Mesenchymal stem cell (in vitro differentiated cells and primary cell): Measurements from ENCODE around the gene OST4.

ENCODE experiments used
- DNase-seq: peaks from one replicate; pipeline ENCODE4 v3.0.0-alpha.2; 2013
- H2AFZ ChIP-seq: one replicate; pipeline ENCODE4 v1.6.1; 2013; ENCODE audit warnings: low read depth, mild to moderate bottlenecking, control low read depth, inconsistent platforms, low read length, moderate library complexity
- H2AK5ac ChIP-seq: 2 replicates; pipeline ENCODE4 v1.6.1; 2013; ENCODE audit warnings: low read length, moderate library complexity, mild to moderate bottlenecking, inconsistent platforms; ENCODE audit not compliant: severe bottlenecking
- H2BK120ac ChIP-seq: one replicate; pipeline ENCODE4 v1.6.1; 2013; ENCODE audit warnings: low read depth, mild to moderate bottlenecking, inconsistent platforms, low read length, moderate library complexity
- H2BK12ac ChIP-seq, 2 experiments: one replicate each; pipeline ENCODE4 v1.6.1; 2013; ENCODE audit warnings: inconsistent platforms in 2 of 2, low read length in 2 of 2, mild to moderate bottlenecking in 2 of 2, moderate library complexity in 2 of 2, control low read depth in 1 of 2
- H2BK15ac ChIP-seq: one replicate; pipeline ENCODE4 v1.6.1; 2013; ENCODE audit warnings: mild to moderate bottlenecking, low read depth, inconsistent platforms; ENCODE audit not compliant: poor library complexity, severe bottlenecking
- H2BK5ac ChIP-seq: 2 replicates; pipeline ENCODE4 v1.6.1; 2013; ENCODE audit warnings: low read depth, mild to moderate bottlenecking, low read length, control low read depth, inconsistent platforms; ENCODE audit not compliant: poor library complexity, severe bottlenecking
- H3K14ac ChIP-seq, 2 experiments: one replicate each; pipeline ENCODE4 v1.6.1; 2013; ENCODE audit warnings: inconsistent platforms in 2 of 2, low read length in 2 of 2, control low read depth in 1 of 2, mild to moderate bottlenecking in 1 of 2, moderate library complexity in 1 of 2
- H3K18ac ChIP-seq, 2 experiments: one replicate each; pipeline ENCODE4 v1.6.1; 2013; ENCODE audit warnings: inconsistent platforms in 2 of 2, low read length in 2 of 2, control low read depth in 1 of 2, low read depth in 1 of 2, mild to moderate bottlenecking in 1 of 2
- H3K23ac ChIP-seq, 2 experiments: one replicate each; pipeline ENCODE4 v1.6.1; 2013; ENCODE audit warnings: inconsistent platforms in 2 of 2, low read length in 2 of 2, mild to moderate bottlenecking in 2 of 2, moderate library complexity in 2 of 2, control low read depth in 1 of 2
- H3K27ac ChIP-seq: 2 replicates; pipeline ENCODE4 v1.5.1; 2013; ENCODE audit warnings: mild to moderate bottlenecking, moderate library complexity, low read length, control low read depth, inconsistent platforms; ENCODE audit not compliant: poor library complexity, severe bottlenecking
- H3K27me3 ChIP-seq, 2 experiments: 2 replicates each; pipeline versions ENCODE4 v1.6.1 to v1.7.0; 2013; ENCODE audit warnings: low read length in 2 of 2, mild to moderate bottlenecking in 2 of 2, moderate library complexity in 2 of 2, control low read depth in 1 of 2, inconsistent platforms in 1 of 2; ENCODE audit not compliant: control insufficient read depth in 1 of 2, insufficient read depth in 1 of 2
- H3K36me3 ChIP-seq, 2 experiments: 2 replicates each; pipeline versions ENCODE4 v1.6.1 to v1.7.0; 2013; ENCODE audit warnings: low read length in 2 of 2, control low read depth in 1 of 2, inconsistent platforms in 1 of 2, low read depth in 1 of 2, mild to moderate bottlenecking in 1 of 2; ENCODE audit not compliant: insufficient read depth in 2 of 2, control insufficient read depth in 1 of 2
- H3K4ac ChIP-seq, 2 experiments: one replicate each; pipeline ENCODE4 v1.6.1; 2013; ENCODE audit warnings: inconsistent platforms in 2 of 2, low read length in 2 of 2, mild to moderate bottlenecking in 2 of 2, moderate library complexity in 2 of 2, control low read depth in 1 of 2, low read depth in 1 of 2
- H3K4me1 ChIP-seq: 2 replicates; pipeline ENCODE4 v1.6.1; 2013; ENCODE audit warnings: low read depth, low read length, control low read depth; ENCODE audit not compliant: control insufficient read depth, insufficient read depth
- H3K4me2 ChIP-seq: 2 replicates; pipeline ENCODE4 v1.6.1; 2013; ENCODE audit warnings: low read length, mild to moderate bottlenecking, inconsistent platforms; ENCODE audit not compliant: poor library complexity, severe bottlenecking
- H3K4me3 ChIP-seq, 2 experiments: 2 replicates each; pipeline versions ENCODE4 v1.5.1 to v1.7.0; 2013; ENCODE audit warnings: low read length in 2 of 2, mild to moderate bottlenecking in 2 of 2, control low read depth in 1 of 2, low read depth in 1 of 2; ENCODE audit not compliant: insufficient read depth in 1 of 2
- H3K79me1 ChIP-seq: replicated peaks from 2 replicates; pipeline ENCODE4 v1.6.1; 2013; ENCODE audit warnings: mild to moderate bottlenecking, control low read depth, low read length, inconsistent platforms; ENCODE audit not compliant: poor library complexity, severe bottlenecking
- H3K9ac ChIP-seq: 2 replicates; pipeline ENCODE4 v1.7.0; 2013; ENCODE audit warnings: mild to moderate bottlenecking, low read length, moderate library complexity
- H3K9me3 ChIP-seq: 2 replicates; pipeline ENCODE4 v1.7.0; 2013; ENCODE audit warnings: mild to moderate bottlenecking, low read length; ENCODE audit not compliant: control insufficient read depth
- H4K8ac ChIP-seq: one replicate; pipeline ENCODE4 v1.6.1; 2013; ENCODE audit warnings: inconsistent platforms, mild to moderate bottlenecking, low read length, moderate library complexity
- H4K91ac ChIP-seq: one replicate; pipeline ENCODE4 v1.6.1; 2013; ENCODE audit warnings: mild to moderate bottlenecking, low read length, inconsistent platforms
- WGBS: methylation state at CpG from one replicate; pipeline ENCODE4 v1.1.7; 2013; ENCODE audit warnings: mixed read lengths; 5-methylcytosine and 5-hydroxymethylcytosine counted together

Gene OST4

DNA sequence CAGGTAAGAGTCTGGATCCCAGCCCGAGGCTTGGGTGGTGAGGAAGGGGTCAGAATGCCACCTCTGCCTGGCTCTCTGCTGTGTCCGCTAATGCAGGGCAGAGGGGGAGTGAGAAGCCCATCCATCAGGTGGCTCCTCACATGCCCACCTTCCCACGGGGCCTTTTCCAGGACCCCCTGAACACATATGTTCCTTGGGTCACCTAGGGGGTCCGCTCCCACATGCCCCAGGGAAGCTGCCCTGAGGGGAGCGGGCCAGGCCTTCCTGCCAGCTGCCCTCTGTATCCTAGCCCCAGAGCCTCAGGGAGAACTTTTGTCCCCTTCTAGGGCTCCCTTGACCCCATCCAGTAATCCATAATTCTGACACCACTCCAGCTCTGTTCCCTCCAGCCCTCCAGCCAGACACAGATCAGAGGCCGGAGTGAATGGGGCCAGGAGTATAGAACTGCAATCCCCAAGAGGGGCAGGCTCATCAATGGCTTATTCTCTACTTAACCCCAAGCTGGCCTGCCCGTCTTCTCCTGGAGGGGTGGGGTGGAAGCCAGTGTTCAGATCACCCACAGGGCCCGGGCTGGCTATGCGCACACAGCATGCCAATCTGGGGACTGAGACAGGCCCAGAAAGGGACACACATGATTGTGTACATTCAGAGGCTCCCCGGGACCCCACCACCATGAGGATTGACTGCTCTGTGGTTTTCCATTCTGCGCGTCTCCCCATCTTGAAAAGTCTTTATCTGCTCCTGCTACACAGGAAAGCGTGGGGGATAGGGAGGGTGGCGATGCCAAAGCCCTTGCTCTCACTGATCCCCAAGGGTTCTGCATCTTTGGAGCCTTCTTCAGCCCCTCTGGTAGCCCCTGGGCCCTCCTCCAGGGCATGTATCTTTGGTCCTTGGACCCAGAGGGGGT lies 8.0 kb upstream of the OST4 start:
- peak overlapping the region in 1 of 2 experiments; percentile 93 for H3K4me3 ChIP-seq
- H3K4me2 ChIP-seq, result no peak overlapping the region
- H2BK12ac ChIP-seq, result peak overlapping the region; percentile 94
- H2BK120ac ChIP-seq, result peak overlapping the region; percentile 75
- 68% methylated on average over 13 of the region's 14 CpGs for WGBS
- peak overlapping the region in 1 of 2 experiments; percentile 79 for H3K23ac ChIP-seq
- H2AK5ac ChIP-seq, result no peak overlapping the region
- no peaks in the 10 kb centered on the region for H3K27me3 ChIP-seq
- peak overlapping the region; percentile 93 for H4K8ac ChIP-seq
- H2BK5ac ChIP-seq, result no peak overlapping the region
- H2AFZ ChIP-seq, result no peak overlapping the region
- peak; percentile 35 for DNase-seq
- no peak overlapping the region for H3K27ac ChIP-seq
- H3K79me1 ChIP-seq, result no peaks in the 10 kb centered on the region
- no peaks in the 10 kb centered on the region for H3K9me3 ChIP-seq
- peak overlapping the region; percentile 86 for H3K4ac ChIP-seq
- peak overlapping the region; percentile 95 for H4K91ac ChIP-seq
- H3K14ac ChIP-seq, result peak overlapping the region in 1 of 2 experiments; percentile 84
- peaks cover 19% of the 10 kb centered on the region for H3K4me1 ChIP-seq
- peak overlapping the region; percentile 89 to 91 for H3K18ac ChIP-seq
- peaks cover 11 to 14% of the 10 kb centered on the region in 2 experiments for H3K36me3 ChIP-seq
- H3K9ac ChIP-seq, result peak overlapping the region; percentile 91
- H2BK15ac ChIP-seq, result peak overlapping the region; percentile 78

DNA sequence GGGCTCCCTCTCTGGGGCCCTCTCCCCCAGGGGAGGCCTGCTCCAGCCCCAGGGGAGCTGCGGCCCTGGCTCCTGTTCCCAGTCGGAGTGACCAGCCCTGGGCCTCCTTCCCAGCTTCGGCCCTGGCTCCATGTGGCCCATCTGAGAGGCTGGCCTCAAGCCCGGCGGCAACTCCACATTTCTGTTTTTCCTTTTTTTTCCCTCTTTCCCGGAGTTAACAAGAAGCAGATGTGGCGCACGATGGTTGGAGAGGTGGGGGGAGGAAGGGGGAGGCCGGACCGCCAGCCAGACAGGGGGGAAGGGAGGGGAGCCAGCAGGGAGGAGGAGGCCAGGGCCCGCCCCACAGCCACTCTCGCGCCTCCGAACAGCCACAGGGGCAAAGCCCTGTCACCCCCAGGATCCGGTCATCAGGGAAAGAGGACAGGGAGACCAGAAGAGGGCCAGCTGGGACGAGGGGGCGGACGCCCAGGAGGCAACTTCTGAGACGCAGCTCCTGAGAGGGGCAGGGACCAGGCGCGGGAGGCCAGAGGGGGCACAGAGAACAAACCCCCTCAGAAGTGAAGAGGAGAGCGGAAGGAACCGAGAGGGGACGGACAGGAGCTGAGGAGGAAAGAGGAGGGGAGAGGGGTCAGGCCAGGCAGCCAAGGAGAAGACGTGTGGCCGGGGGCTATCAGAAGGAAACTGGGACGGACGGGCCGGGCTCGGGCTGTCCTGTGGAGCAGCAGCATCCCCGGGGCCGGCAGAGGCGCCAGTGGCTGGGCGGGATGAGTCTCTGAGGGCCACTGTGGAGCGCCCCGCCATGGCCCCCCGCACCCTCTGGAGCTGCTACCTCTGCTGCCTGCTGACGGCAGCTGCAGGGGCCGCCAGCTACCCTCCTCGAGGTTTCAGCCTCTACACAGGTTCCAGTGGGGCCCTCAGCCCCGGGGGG lies 7.1 kb upstream of the OST4 start, which contains the start of gene EMILIN1:
Gene EMILIN1, plus strand, starts transcription at position 349 of the 928 bp plus-strand sequence. Its CDS starts 451 bp downstream, at position 800.
- Histone ChIP-seq H3K9ac (peak within 1 kb of the TSS; percentile 91), H3K9me3 (no peaks in the 10 kb centered on the region), H3K18ac (peak within 1 kb of the TSS; percentile 89 to 91), H3K27ac (peak within 1 kb of the TSS; percentile 17), H3K14ac (peak within 1 kb of the TSS in 1 of 2 experiments; percentile 78), H4K91ac (peak within 1 kb of the TSS; percentile 94), H2AFZ (peak within 1 kb of the TSS; percentile 44), H2BK15ac (peak within 1 kb of the TSS; percentile 39), H3K4me1 (peaks cover 19% of the 10 kb centered on the region), H3K4me2 (no peak within 1 kb of the TSS), H2AK5ac (no peak within 1 kb of the TSS), H3K79me1 (no peaks in the 10 kb centered on the region), H4K8ac (peak within 1 kb of the TSS; percentile 93), H3K36me3 (peaks cover 11 to 14% of the 10 kb centered on the region in 2 experiments), H2BK5ac (no peak within 1 kb of the TSS), H2BK120ac (peak within 1 kb of the TSS; percentile 89), H3K27me3 (no peaks in the 10 kb centered on the region), H3K4ac (peak within 1 kb of the TSS; percentile 86), H3K4me3 (peak within 1 kb of the TSS in 1 of 2 experiments; percentile 93), H2BK12ac (peak within 1 kb of the TSS; percentile 88 to 92), H3K23ac (peak within 1 kb of the TSS in 1 of 2 experiments; percentile 46)
- DNase-seq, result peak; percentile 94
- WGBS, result 11% methylated on average over 39 of the region's 41 CpGs

DNA sequence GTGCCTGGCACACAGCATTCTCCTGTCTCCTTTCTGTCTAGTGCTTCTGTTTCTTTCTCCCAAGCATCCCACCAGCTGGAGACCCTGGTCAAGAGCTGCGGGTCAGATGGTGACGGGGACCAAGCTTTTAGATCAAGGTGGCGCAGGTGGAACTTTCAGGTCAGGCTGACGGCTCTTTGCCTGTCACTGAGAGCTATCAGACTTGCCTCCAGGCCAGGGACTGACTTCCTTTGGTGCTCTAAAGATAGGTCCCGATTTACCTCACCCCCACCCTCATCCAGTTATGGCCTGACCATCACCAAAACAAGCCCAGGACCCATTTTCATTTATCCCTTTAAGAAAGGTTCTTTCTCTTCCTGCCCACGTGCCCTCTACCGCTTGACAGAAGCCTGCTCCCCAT lies 5.8 kb upstream of the OST4 start:
- peaks cover 3 to 10% of the 10 kb centered on the region in 2 experiments for H3K36me3 ChIP-seq
- WGBS, result 95% methylated on average over 7 of the region's 7 CpGs

More for the DNA sequence above, 5.8 kb upstream of the OST4 start:
- no peak overlapping the region for H2AK5ac ChIP-seq
- no peak overlapping the region for H3K9ac ChIP-seq
- H3K4me1 ChIP-seq, result peaks cover 24% of the 10 kb centered on the region
- H3K27ac ChIP-seq, result no peak overlapping the region
- H3K23ac ChIP-seq, result no peak overlapping the region
- no peak for DNase-seq
- no peaks in the 10 kb centered on the region for H3K79me1 ChIP-seq
- no peak overlapping the region for H3K4me2 ChIP-seq
- no peaks in the 10 kb centered on the region for H3K27me3 ChIP-seq
- no peak overlapping the region for H3K4me3 ChIP-seq
- no peaks in the 10 kb centered on the region for H3K9me3 ChIP-seq
- H2BK5ac ChIP-seq, result no peak overlapping the region
- peak overlapping the region; percentile 64 for H4K91ac ChIP-seq
- peak overlapping the region in 1 of 2 experiments; percentile 54 for H3K4ac ChIP-seq
- no peak overlapping the region for H3K14ac ChIP-seq
- H4K8ac ChIP-seq, result no peak overlapping the region
- peak overlapping the region; percentile 54 for H2BK15ac ChIP-seq
- H3K18ac ChIP-seq, result peak overlapping the region in 1 of 2 experiments; percentile 62
- H2BK12ac ChIP-seq, result peak overlapping the region; percentile 92 to 98
- peak overlapping the region; percentile 54 for H2BK120ac ChIP-seq
- H2AFZ ChIP-seq, result no peak overlapping the region
